Ovary (tissue), 3 donors: Measurements from ENCODE around the gene TMEM44.

ENCODE experiments used
- EP300 ChIP-seq: sonication (generic); formaldehyde crosslinking; IDR thresholded peaks from one replicate; pipeline ENCODE4 v1.6.1; 2017; ENCODE audit warnings: antibody characterized with exemption
- POLR2A ChIP-seq: fragments of 450-650 bp; IDR thresholded peaks from one replicate; pipeline ENCODE4 v1.6.1; 2017; ENCODE audit warnings: antibody characterized with exemption, mild to moderate bottlenecking, moderate library complexity
- TF ChIP-seq, protein P1 (sequence below), 3 donors: fragments of 450-650 bp in 2 of 3; fragments of 200-600 bp in 1 of 3; IDR thresholded peaks; one replicate each; pipeline versions ENCODE4 v1.5.1 to v1.8.0; 2016 to 2022; ENCODE audit warnings: antibody characterized with exemption in 3 of 3, mild to moderate bottlenecking in 1 of 3
- donor health status: DM: no; HTN: no; CAD: no.

DNA sequence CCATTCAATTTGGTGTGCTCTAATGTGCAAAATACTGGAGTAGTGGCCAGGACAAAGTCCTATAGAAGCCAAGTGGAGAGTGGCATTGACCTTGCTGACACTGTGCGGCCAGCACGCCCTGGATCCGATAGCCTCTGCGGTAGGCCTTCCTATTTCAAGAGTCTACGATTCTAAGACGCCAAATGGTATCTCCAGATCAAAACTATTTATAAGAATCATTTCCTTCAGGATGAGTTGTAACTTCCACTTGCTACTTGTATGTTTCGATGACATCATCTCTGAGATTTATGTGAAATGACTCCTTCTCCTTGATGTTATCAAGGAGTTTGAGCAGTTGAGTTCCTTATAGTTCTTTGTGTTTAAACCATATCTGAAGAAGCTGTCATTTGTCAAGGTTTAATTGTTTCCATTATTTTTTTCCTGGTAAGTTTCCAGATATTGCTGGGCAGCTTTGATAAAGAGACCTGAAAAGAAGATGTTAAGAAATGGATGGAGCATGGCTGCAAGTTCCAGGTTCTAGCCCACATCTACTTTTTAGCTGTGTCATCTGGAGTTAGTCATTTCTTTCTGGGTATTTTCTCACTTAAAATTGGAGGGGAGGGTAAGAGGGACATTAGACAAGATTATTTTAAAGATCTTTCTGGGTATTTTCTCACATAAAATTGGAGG is 71.8 kb downstream of the TMEM44 start:
- TF ChIP-seq POLR2A: no peak
- TF ChIP-seq, protein P1, sequence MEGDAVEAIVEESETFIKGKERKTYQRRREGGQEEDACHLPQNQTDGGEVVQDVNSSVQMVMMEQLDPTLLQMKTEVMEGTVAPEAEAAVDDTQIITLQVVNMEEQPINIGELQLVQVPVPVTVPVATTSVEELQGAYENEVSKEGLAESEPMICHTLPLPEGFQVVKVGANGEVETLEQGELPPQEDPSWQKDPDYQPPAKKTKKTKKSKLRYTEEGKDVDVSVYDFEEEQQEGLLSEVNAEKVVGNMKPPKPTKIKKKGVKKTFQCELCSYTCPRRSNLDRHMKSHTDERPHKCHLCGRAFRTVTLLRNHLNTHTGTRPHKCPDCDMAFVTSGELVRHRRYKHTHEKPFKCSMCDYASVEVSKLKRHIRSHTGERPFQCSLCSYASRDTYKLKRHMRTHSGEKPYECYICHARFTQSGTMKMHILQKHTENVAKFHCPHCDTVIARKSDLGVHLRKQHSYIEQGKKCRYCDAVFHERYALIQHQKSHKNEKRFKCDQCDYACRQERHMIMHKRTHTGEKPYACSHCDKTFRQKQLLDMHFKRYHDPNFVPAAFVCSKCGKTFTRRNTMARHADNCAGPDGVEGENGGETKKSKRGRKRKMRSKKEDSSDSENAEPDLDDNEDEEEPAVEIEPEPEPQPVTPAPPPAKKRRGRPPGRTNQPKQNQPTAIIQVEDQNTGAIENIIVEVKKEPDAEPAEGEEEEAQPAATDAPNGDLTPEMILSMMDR (IDR thresholded peaks at IDR 0.05): no peak
- TF ChIP-seq EP300: no peak
